ENCODE measurements around the gene ADAMTSL3. TPM values are rescaled to one million over a fixed set of nuclear protein-coding genes. Genes with fewer than 3 reads are reported as not detected.

ADAMTSL3 gene
- total RNA-seq, 2 experiments from 2014 or later, result not detected

DNA sequence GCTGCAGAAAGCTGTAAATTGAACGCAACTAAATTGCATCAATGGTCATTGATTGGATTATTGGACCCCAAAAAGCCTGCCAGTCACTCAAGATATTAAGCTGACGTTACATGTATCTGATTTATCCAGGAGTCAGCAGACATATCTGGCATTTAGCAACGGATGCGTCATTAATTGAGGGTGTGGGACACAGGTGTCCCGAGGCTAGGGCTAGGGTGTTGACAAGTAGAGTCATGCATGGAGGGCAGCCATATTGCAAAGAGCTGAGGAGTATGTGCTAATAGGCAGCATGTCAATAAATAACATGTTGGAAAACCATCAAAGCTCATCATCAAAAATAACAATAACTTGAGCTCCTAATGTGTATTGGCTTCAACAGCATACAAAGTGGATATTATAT is 347.1 kb downstream of the ADAMTSL3 start:
- H3K4me3 ChIP-seq (ENCODE audit: low read length), result no peak overlapping the region
- H3K27ac ChIP-seq (ENCODE audit: low read depth in 1 of 2, low read length in 2 of 2), result no peak overlapping the region
- CTCF ChIA-PET, result no interaction called here
- H3K9me3 ChIP-seq (ENCODE audit: control insufficient read depth in 1 of 2, insufficient read depth in 1 of 2, low read length in 2 of 2), result no peaks in the 10 kb centered on the region
- Mint-ChIP-seq H3K4me1 (ENCODE audit: low read depth) (no peaks in the 10 kb centered on the region), H3K4me3 (no peak overlapping the region), H3K27ac (no peak overlapping the region), H3K36me3 (ENCODE audit: low read depth) (no peaks in the 10 kb centered on the region), H3K27me3 (no peaks in the 10 kb centered on the region), H3K9me3 (no peaks in the 10 kb centered on the region)
- POLR2A ChIA-PET, result no interaction called here
- DNase-seq (no peak), ATAC-seq (ENCODE audit: poor library complexity) (no peak)
- intact Hi-C loops (cut with DNase I, micrococcal nuclease), result no loop called here
- no peak for TF ChIP-seq CTCF (IDR thresholded peaks at IDR 0.05)
- no peaks in the 10 kb centered on the region for H3K4me1 ChIP-seq (ENCODE audit: insufficient read depth, low read length)
- peaks cover 0 to 3% of the 10 kb centered on the region in 2 experiments for H3K27me3 ChIP-seq (ENCODE audit: control insufficient read depth in 1 of 2, insufficient read depth in 2 of 2, low read length in 2 of 2)
- H3K36me3 ChIP-seq (ENCODE audit: insufficient read depth, low read length), result no peaks in the 10 kb centered on the region

GRCh38 chr15:84001655-84002054 is 347.7 kb downstream of the ADAMTSL3 start:
- DNase-seq (no peak), ATAC-seq (ENCODE audit: poor library complexity) (no peak)
- Histone ChIP-seq H3K27ac (ENCODE audit: low read depth in 1 of 2, low read length in 2 of 2) (no peak overlapping the region), H3K36me3 (ENCODE audit: insufficient read depth, low read length) (no peaks in the 10 kb centered on the region), H3K9me3 (ENCODE audit: control insufficient read depth in 1 of 2, insufficient read depth in 1 of 2, low read length in 2 of 2) (no peaks in the 10 kb centered on the region), H3K27me3 (ENCODE audit: control insufficient read depth in 1 of 2, insufficient read depth in 2 of 2, low read length in 2 of 2) (peaks cover 0 to 3% of the 10 kb centered on the region in 2 experiments), H3K4me1 (ENCODE audit: insufficient read depth, low read length) (no peaks in the 10 kb centered on the region), H3K4me3 (ENCODE audit: low read length) (no peak overlapping the region)
- H3K27me3 Mint-ChIP-seq, result peaks cover 2% of the 10 kb centered on the region
- no peaks in the 10 kb centered on the region for H3K4me1 Mint-ChIP-seq (ENCODE audit: low read depth)
- no peak for TF ChIP-seq CTCF (IDR thresholded peaks at IDR 0.05)
- POLR2A ChIA-PET, result no interaction called here
- H3K9me3 Mint-ChIP-seq, result no peaks in the 10 kb centered on the region
- CTCF ChIA-PET, result no interaction called here
- no peak overlapping the region for H3K4me3 Mint-ChIP-seq
- H3K27ac Mint-ChIP-seq, result no peak overlapping the region
- no peaks in the 10 kb centered on the region for H3K36me3 Mint-ChIP-seq (ENCODE audit: low read depth)
- intact Hi-C loops (cut with DNase I, micrococcal nuclease), result no loop called here

- Mint-ChIP-seq H3K27ac (no peak overlapping the region), H3K4me1 (ENCODE audit: low read depth) (no peaks in the 10 kb centered on the region), H3K9me3 (no peaks in the 10 kb centered on the region), H3K27me3 (peaks cover 11% of the 10 kb centered on the region), H3K36me3 (ENCODE audit: low read depth) (no peaks in the 10 kb centered on the region), H3K4me3 (no peak overlapping the region)
- ATAC-seq (ENCODE audit: poor library complexity) (no peak), DNase-seq (no peak)
- no peak for TF ChIP-seq CTCF (IDR thresholded peaks at IDR 0.05)
- POLR2A ChIA-PET, result no interaction called here
- Histone ChIP-seq H3K9me3 (ENCODE audit: control insufficient read depth in 1 of 2, insufficient read depth in 1 of 2, low read length in 2 of 2) (no peaks in the 10 kb centered on the region), H3K27ac (ENCODE audit: low read depth in 1 of 2, low read length in 2 of 2) (no peak overlapping the region), H3K27me3 (ENCODE audit: control insufficient read depth in 1 of 2, insufficient read depth in 2 of 2, low read length in 2 of 2) (peaks cover 0 to 3% of the 10 kb centered on the region in 2 experiments), H3K36me3 (ENCODE audit: insufficient read depth, low read length) (no peaks in the 10 kb centered on the region), H3K4me3 (ENCODE audit: low read length) (no peak overlapping the region), H3K4me1 (ENCODE audit: insufficient read depth, low read length) (no peaks in the 10 kb centered on the region)
- intact Hi-C loops (cut with DNase I, micrococcal nuclease), result no loop called here
- CTCF ChIA-PET, result no interaction called here
Measured at GRCh38 chr15:84003791-84004503, 350.0 kb downstream of the ADAMTSL3 start.
